ENCODE data around the gene CORO1C. TPM values are rescaled to one million over a fixed set of nuclear protein-coding genes. Genes with fewer than 3 reads are reported as not detected.

The CORO1C gene
- total RNA-seq, 1 experiment from 2014 or later, result 139 TPM

- peak overlapping the region; percentile 76 for H2AFZ ChIP-seq
- peak overlapping the region; percentile 91 for H3K4me2 ChIP-seq
- H3K79me2 ChIP-seq (ENCODE audit: low read depth), result peaks cover 27% of the 10 kb centered on the region
- H3F3A ChIP-seq (ENCODE audit: insufficient read depth, low read depth), result peaks cover 38% of the 10 kb centered on the region
- no peaks in the 10 kb centered on the region for H4K20me1 ChIP-seq (ENCODE audit: insufficient read depth)
- intact Hi-C loops (cut with micrococcal nuclease; ENCODE audit: unreplicated experiment), result loop anchor here (1.0 to 5.0 kb wide), 4 partner anchors 41 to 170 kb away; partner anchors contain the start of genes ISCU and SSH1
- ChIA-PET CTCF (no interaction called here), POLR2A (ENCODE audit: unreplicated experiment) (interaction anchor here (0.6 to 1.2 kb wide), 3 partner anchors 11 to 61 kb away, joined by 3 to 5 read pairs (median 3); no protein-coding TSS in a partner anchor)
- no peak for TF ChIP-seq CTCF (conservative IDR thresholded peaks at IDR 0.05)
- TF ChIP-seq EZH2 (IDR thresholded peaks at IDR 0.05; ENCODE audit: low read depth), result no peak
- no peaks in the 10 kb centered on the region for H3K36me3 ChIP-seq (ENCODE audit: low read depth)
- H3K9me3 ChIP-seq (ENCODE audit: insufficient read depth, low read depth), result no peaks in the 10 kb centered on the region
- peak overlapping the region; percentile 84 for H3K27ac ChIP-seq
- H3K9me2 ChIP-seq (ENCODE audit: insufficient read depth), result no peaks in the 10 kb centered on the region
- no peak for DNase-seq
- BruUV-seq (replicated peaks), result TSS peak; percentile 84
- no peaks in the 10 kb centered on the region for H3K27me3 ChIP-seq (ENCODE audit: insufficient read depth, low read depth)
- peak overlapping the region; percentile 85; the same call in 1 of the 2 replicates for H3K4me3 ChIP-seq
- H3K4me1 ChIP-seq (replicated peaks; ENCODE audit: insufficient read depth), result peaks cover 46% of the 10 kb centered on the region
Measured at GRCh38 chr12:108732489-108733229, 1.3 kb upstream of the CORO1C start.

GRCh38 chr12:108731866-108732461 lies 646 bp upstream of the CORO1C start:
- Histone ChIP-seq H3K79me2 (ENCODE audit: low read depth) (peaks cover 34% of the 10 kb centered on the region), H2AFZ (peak overlapping the region; percentile 88), H3K9me3 (ENCODE audit: insufficient read depth, low read depth) (no peaks in the 10 kb centered on the region), H3K4me1 (replicated peaks; ENCODE audit: insufficient read depth) (peaks cover 46% of the 10 kb centered on the region), H3K27me3 (ENCODE audit: insufficient read depth, low read depth) (no peaks in the 10 kb centered on the region), H3K4me3 (peak overlapping the region; percentile 85), H3K9me2 (ENCODE audit: insufficient read depth) (no peaks in the 10 kb centered on the region), H4K20me1 (ENCODE audit: insufficient read depth) (no peaks in the 10 kb centered on the region), H3K36me3 (ENCODE audit: low read depth) (no peaks in the 10 kb centered on the region), H3K27ac (peak overlapping the region; percentile 84), H3F3A (ENCODE audit: insufficient read depth, low read depth) (peaks cover 38% of the 10 kb centered on the region), H3K4me2 (peak overlapping the region; percentile 91)
- TF ChIP-seq EZH2 (IDR thresholded peaks at IDR 0.05; ENCODE audit: low read depth) (no peak), CTCF (conservative IDR thresholded peaks at IDR 0.05) (no peak)
- BruUV-seq (replicated peaks), result no TSS peak
- ChIA-PET POLR2A (ENCODE audit: unreplicated experiment) (interaction anchor here (0.6 to 1.2 kb wide), 4 partner anchors 11 to 70 kb away, joined by 3 to 5 read pairs (median 4); no protein-coding TSS in a partner anchor), CTCF (interaction anchor here (0.6 kb wide), 1 partner anchor 73 kb away, joined by 3 read pairs; no protein-coding TSS in a partner anchor)
- intact Hi-C loops (cut with micrococcal nuclease; ENCODE audit: unreplicated experiment), result loop anchor here (1.0 to 5.0 kb wide), 4 partner anchors 41 to 169 kb away; partner anchors contain the start of genes ISCU and SSH1
- peak; percentile 90 to 99 for DNase-seq

DNA sequence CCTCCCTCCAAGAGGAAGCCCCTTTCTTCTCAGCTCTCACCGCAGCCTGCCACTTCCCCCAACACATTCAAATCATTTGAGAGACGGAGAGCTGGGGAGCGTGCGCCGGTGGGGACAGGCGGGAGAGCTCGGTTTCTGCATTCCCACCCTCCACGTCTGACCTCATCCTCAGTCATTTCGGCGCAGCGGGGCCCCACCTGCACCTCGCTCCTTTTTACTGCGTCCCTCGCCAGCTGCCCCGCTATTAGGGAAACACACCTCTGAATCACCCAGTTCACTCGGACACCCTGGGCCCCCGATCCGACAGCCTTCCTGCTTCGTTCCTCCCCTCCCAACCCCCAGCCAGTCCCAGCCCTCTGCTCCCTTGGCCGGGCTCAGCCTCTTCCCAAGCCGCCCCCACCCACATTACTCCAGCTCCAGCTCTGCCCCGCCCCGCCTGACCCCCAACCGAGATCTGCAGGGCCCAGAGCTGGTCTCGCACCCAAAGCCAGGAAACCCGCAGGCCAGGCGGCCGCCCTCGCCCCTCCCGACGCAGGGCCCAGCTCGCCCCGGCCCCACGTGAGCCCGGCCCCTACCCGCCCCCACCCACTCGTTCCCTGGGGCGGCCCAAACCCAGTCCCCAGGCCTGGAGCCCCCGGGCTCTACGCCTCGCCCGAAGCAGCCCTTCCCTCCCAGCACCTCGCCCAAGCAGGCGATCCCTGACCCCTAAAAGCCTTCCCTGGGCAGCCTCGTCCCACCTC lies 783 bp downstream of the CORO1C start:
- Histone ChIP-seq H2AFZ (peak overlapping the region; percentile 79), H3K27ac (peak overlapping the region; percentile 84), H4K20me1 (ENCODE audit: insufficient read depth) (no peaks in the 10 kb centered on the region), H3K9me3 (ENCODE audit: insufficient read depth, low read depth) (no peaks in the 10 kb centered on the region), H3K79me2 (ENCODE audit: low read depth) (peaks cover 48% of the 10 kb centered on the region), H3F3A (ENCODE audit: insufficient read depth, low read depth) (peaks cover 37% of the 10 kb centered on the region), H3K4me2 (peak overlapping the region; percentile 91), H3K4me3 (peak overlapping the region; percentile 85), H3K4me1 (replicated peaks; ENCODE audit: insufficient read depth) (peaks cover 48% of the 10 kb centered on the region), H3K36me3 (ENCODE audit: low read depth) (no peaks in the 10 kb centered on the region), H3K9me2 (ENCODE audit: insufficient read depth) (no peaks in the 10 kb centered on the region), H3K27me3 (ENCODE audit: insufficient read depth, low read depth) (no peaks in the 10 kb centered on the region)
- POLR2A ChIA-PET (ENCODE audit: unreplicated experiment), result interaction anchor here (0.6 to 0.8 kb wide), 5 partner anchors 9 to 103 kb away, joined by 3 to 23 read pairs (median 7); no protein-coding TSS in a partner anchor
- no peak for TF ChIP-seq EZH2 (IDR thresholded peaks at IDR 0.05; ENCODE audit: low read depth)
- no peak for TF ChIP-seq CTCF (conservative IDR thresholded peaks at IDR 0.05)
- DNase-seq, result peak; percentile 65 to 75
- intact Hi-C loops (cut with micrococcal nuclease; ENCODE audit: unreplicated experiment), result loop anchor here (1.0 to 5.0 kb wide), 3 partner anchors 65 to 127 kb away; partner anchors contain the start of gene SSH1
- CTCF ChIA-PET, result interaction anchor here (0.5 to 0.7 kb wide), 2 partner anchors 39 to 166 kb away, joined by 3 read pairs; no protein-coding TSS in a partner anchor
- no TSS peak for BruUV-seq (replicated peaks)

All from PC-9 (cell line).